Embryonic facial prominence (tissue), 1 donor: ENCODE data around the gene FYN.

Source experiments
- DNase-seq: peaks from one replicate; pipeline ENCODE4 v3.0.0-alpha.2; 2016; ENCODE audit errors: extremely low spot score

The FYN gene

DNA sequence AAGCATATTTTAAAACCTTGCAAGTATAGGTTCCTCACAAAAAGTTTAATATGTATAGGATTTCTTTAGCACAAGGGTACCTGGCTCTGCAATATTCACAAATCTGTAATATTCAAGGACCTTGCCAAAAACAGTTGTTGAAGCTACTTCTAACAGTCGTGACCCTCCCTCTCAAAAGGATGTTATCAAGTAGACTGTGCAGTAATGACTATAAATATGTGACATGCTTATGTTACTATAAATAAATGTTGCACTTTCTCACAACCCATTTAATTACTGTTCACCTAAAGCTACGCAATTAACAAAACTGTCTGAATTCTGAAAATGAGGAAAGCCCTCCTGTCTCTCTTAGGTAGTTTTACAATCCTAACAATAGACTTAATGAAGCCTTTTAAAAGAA, 41.8 kb downstream of the FYN start:
- no peak for DNase-seq

DNA sequence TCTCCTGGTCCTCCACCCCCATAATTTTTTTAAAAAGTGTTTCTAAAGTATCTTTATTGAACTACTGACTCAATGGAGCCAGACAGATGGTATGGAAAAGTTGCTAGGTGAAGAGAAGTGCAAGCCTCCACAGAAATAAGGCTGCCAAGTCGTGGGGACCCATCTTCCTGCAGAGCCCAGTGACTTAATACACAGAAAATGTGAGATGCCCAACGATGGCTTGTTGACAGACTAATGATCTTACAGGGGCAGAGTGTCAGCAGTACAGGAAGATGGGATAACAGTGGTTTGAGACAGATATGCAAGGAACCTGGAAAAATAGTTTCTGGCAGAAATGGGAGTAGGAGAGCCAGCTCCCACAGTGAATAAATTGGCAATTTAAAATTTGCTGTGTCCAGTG, 43.3 kb downstream of the FYN start:
- no peak for DNase-seq

DNA sequence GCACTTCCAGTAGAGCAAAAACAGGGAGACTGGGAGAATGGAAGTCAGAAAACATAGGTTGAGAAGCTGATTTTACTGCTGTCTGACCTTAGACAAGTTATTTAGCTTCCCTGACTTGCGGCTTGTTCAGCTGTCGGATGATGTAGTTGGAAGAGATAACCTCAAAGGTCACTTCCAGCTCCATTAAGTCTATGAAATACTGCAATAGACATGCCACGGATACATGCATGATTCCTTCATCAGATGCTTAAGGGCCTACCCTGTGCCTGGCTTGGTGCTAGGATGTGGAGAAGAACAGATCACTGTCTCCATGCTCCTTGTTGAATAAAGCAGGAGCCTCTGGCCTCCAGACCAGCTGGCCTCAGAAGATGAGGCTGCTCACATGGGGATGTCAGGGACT, 43.7 kb downstream of the FYN start:
- no peak for DNase-seq

DNA sequence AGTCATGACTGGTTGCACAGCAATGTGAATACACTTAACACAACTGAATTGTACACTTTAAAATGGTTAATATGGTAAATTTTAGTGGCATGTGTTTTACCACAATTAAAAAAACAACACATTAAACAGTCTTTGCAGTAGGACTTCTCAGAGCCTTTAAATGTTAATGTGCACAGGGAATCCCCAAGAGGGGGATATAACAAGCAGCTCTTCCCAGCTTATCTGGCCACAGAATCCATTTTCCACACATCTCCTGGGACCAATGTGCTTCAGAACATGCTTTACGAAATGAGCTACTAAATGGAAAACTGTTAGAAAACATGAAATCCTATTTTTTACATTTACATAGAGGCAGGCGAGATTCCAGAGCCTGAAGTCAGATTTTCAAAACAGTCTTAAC, 44.4 kb downstream of the FYN start:
- DNase-seq = no peak

DNA sequence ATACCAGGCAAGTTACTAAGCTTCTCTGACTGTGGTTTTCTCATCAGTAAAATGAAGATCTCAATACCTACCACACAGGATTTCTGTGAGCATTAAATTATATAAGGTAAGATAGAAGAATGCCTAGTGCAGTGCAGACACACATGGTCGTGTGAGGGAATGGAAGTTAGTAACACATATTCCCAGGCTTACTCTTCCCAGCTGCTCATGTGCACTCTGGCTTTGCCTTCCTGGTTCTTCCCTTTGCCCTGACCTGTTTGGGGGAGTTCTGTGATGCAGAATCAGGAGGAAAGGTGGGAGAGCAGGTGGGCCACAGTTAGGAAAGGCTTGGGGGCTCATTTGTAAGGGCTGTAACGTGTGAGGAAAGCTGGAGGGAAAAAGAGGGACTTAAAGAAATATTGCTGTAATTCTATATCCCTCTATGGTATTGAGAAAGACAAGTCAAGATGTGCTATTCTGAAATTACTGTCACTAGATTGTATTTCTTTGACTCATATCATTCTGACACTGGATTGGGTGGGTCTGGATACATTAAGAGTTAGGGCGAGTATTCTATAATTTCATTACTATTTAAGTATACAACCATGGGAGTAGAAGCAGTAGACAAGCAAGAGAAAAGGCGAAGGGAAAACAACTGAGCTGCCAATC, 47.7 kb downstream of the FYN start:
- DNase-seq = no peak

DNA sequence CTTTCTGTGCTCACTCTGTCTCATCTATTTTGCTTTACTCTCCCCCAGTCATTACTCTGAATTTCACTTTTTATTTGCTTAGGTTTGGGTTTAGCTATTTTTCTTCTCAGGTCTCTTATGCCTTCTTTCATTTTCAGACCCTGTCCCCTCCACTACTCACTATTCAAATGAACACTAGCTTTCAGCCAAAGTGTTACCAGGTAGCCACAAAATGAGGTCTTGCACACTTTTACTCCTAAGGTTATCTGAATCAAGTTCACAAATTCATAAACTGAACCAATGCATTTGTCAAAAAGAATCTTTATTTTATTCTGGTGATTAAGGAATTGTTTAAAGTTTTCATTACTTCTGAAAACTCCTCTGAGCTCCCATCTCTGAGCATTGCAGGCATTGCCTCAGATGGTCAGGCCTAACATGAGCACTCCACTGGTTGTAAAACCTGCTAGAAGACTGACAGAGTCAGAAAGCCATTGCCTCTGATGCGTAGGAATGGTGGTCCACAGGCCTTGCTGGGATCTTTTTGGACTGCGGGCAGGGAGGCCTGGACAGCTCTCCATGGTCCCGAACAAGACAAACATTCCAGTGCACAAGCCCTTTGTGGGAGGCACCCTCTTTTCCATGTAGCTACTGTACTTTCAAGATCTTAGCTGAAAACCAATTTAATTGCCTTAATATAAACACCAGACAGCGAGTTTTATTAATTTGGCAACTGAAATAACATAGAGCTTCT, 48.5 kb downstream of the FYN start:
- DNase-seq = no peak

DNA sequence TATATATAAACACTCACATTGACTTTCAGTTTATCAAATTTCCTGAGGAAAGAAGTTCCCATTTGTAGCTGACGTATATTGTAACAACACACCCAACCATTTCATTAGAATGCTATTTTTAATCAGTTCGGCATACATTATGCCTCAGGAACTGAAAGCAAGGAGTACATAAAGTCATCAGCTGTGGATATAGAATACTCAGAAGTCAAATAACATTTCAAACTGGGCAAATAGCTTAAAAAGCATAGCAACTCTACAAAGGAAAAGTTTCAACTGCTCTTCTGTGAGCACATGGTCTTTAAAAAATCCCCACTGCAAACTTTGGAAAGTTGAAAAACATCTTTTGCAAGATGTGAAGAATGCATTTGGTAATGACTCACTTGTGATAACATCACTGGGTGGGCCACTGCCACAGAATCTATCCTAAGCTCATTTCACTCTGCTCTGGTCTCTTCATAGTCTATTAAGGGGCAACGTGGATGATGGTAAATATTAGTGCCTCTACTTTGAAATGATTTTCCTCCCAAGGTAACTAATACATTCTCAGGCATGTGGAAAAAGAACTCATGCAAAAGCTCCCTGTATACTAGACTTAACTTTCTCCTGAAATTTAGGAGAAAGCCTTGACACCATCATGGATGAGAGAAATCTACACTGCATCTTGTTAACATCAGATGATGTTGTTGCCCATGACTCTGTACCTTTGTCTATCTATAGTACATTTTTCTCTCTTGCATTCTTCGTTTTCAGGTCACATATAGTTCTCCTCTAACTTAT, 49.2 kb downstream of the FYN start:
- no peak for DNase-seq

DNA sequence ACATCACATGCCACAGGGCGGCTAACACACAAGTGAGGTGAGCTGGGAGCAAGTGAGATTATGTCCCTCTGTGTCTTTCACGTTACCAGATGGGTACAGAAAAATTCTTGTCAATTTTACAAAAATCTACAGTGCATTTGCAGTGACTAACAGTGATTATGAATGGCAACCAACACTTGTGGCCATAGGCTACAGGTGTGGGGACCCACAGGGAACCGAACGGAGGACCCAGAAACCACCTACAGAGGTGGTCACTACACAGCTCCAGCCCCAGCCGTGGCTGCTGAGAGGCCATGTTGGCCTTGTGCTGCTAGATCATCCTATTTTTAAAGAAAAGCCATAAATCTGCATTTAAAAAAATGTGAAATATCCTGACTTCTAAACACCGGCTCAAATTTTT, 50.2 kb downstream of the FYN start:
- no peak for DNase-seq

DNA sequence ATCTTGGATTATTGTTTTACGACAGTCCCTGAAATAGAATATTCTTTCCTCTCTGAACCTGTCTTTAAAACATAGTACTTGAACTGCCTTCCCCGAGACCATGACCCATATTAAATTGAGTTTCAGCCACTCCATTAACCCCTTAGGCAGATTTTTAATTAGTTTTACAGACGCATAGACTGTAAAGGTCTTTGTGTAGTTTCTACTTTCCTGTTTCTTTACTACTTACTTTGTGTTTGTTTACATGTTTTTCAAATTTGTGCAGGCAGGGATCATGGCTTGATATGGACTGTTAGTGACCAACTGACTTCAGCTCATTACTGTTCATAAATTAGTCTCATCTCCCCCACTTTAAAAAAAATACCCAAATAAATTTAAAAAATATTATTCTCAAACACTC, 53.8 kb downstream of the FYN start:
- DNase-seq = no peak

DNA sequence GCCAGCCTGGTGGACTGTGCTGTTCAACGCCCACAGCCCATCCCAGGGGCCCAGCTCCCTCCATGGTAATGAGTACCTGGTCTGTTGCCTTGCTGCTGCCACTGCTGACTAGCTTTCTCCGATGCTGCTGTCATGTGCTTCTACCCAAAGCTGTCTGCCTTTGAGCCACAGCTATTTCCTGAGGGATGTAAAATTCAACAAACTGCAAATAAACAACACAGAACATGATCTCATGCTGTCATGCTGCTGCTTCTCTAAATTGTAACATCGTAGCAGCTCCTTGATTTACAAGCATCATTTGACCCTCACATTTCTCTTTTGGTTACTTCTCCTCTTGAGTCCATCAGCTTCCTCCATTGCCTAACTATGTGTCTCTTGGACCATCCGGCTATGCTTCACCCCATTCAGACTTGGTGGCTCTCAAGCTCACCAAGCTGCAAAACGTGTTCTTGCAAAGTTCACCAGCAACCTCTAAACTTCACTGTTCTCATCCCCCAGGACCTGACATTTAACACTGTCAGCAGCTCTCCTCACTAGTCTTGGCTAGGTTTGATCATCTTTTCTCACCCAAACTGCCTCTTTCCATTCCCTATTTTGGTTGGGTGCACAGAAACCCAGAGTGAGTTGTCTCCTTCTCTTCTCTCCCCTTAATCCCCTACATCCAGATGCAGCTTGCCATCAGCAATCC, 54.6 kb downstream of the FYN start:
- no peak for DNase-seq

DNA sequence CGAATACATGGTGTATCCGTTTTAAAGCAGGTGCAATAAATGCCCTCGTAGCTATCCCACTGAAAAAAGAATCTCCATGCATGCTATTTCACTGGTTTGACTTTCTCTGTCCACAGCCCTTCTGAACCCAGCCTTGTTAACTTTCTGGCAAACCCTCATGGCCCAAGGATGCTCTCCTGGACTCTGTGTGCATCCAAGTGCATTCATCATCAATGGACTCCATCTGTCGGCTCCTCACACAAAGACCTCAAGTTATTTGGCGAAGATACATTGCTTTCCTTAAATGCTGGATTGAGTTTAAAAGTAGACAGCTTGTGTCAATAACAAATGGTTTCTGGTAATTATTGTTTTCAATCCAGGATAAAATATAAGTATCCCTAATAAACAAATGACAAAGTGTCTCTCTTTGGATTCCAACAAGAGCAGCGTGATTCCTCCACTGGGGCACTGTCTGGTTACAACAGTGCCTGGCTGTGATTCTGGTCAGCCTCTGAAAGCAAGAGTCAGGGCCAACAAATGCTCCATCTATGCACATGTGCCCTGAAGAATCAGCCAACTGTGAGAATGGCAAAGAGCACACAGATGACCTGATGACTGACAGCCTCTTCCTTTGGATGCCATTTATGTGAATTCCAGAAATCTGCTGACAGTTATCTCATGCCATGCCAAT, 55.7 kb downstream of the FYN start:
- no peak for DNase-seq

DNA sequence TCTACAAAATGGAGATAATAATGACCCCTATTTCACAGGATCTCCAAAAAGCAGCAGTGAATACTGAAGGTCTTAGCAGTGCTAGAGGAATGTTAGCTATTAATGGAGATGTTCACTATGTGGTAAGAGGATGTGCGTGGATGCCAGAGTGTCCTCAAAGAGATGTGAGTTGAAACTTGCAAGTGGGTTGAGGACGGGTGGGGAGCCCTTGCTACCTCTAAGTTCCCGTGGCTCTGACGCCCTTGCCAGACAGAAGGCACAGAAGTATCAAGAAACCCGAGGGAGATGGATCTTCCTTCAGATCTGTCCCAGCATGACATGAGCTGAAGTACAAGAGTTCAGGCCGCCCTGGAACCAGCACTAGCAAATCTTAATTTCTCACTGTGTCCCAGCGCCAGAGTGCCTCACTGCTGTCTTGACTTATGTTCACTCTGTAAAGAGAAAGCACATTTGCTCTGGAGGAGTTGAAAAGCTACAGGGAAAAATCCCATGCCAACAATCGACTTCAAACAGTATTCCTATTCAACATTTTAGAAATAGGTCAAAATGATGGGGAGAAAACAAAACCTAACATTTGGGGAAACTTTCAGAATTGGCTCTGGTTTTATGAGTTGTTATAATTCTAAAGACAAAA, 59.5 kb downstream of the FYN start:
- no peak for DNase-seq

DNA sequence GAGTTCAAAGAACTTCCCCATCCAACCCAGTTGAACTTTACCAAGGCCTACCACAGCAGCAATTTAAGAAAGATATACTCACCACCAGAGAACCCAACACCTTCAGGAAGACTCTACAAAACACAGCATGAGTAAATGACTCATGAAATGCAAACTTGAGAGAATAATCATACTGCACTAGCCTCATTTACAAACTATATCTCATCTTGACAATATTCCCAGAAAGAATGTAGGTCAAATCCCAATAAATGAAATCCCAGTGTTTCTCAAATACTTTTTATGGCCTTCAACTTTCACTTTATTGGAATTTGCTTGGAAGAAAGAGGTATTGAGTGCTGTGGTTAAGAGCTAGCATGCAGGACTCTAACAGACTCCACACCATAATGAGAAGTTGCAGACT, 60.0 kb downstream of the FYN start:
- no peak for DNase-seq

DNA sequence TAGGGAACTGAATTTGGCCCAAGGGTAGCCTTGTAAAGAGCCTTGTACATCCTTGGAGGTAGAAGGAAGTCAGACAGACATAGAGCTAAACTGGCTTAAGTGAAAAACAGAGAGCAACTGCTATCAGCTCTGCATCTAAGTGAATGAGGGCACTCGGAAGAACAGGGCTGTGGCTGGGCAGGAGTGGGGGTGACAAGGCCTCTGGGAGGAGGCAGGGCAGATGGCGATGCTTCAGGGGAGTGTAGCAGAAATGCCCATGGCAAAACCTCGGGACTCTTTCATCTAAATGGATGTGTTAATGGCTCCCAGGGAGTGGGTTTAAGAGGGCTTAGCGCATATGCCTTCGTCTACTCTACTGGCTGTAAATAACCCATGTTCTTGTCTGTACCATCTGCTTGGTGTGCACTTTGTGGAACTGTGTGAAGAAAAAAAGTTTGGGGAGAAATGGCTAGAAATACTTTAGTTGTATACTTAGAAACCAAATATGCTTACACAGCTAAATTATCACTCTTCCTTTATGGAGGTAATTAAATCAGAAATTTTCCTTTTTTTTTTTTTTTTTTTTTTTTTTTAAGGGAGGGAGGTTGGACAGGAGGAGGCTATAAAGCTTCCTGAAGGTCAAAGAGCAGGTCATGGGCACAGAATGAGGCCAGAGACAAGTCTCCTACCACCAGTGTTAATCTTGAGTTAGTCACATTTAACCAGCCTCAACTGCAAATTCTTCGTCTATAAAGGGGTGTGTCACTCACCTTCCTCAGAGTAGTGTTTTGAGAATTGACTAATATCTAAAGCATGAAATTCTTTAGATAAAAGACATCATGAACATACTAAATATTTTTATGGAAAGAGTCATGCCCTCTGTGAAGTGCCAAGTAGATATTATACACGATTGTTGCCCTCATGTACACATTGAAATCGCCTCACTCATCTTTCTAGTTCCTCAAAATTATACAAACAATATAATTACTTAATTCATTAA, 60.9 kb downstream of the FYN start:
- no peak for DNase-seq

DNA sequence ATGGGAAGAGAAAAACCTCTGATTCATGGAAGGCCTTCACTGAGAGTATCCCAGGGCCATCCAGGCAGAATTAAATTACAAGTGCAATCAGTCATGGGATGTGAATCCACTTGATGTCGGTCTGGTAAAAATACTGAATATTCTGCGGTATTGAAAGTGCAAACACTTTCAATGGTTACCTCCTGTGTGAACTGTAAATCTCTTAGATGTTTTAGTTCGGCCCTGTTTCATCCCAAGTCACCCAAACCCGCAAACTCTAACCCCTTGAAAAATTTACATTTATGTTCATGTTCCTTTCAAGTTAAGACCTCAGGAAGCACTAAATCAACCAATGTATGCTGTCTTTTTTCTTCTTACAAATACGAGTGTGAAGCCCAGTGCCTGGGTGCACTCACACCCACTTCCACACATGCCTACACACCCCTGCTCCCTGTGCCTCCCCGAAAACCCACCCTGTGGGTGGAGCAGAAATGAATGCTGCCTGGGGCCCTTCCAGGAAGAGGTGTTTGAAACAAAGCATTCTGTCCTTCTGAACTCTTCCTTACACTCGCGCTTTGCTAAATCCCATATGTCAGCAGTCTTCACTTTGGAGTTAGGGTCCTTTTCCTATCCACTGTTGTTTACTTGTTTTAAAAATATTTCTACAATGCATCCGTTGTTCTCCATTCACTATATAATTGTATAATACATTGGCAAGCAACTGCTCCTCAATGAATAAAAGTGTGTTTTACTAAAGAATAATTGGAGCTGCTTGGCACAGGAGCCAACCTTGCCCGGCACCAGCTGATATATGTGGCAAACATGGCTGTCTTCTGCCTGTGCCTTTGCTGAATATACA, 62.7 kb downstream of the FYN start:
- no peak for DNase-seq

DNA sequence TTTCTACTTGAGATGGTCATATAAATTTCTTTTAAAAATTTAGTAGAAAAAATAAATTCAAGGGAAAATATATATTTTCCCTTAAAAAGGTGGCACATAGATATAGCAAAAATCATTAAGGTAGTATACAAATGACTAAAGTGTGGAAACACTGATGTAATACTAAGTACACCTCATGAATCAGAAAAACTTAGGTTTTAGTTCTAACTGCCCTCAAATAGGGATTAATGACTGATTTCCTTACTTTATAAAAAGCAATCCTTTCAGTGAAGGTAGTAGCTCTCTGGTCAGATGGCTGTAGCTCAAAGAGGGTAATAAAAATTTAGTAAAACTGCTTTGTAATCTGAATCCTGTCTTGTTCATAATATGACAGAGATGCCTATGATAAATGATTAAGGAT, 63.5 kb downstream of the FYN start:
- no peak for DNase-seq

DNA sequence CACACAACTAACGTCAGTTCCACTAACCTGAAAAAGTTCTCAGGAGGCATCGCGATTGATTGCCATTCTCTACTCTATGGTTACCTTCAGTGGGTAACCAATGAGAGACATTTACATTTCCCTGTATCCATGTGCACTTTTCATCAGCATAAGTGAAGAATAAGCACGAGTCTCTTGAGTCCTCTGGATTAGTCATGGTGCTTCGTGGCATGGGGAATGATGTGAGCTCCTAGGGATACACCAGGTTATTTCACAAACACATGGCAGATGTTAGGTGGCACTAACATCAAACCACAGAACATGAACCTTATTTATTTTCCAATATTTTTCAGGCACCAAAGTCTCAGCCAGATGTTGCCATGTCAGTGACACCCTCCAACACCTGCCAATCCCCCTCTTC, 64.0 kb downstream of the FYN start:
- DNase-seq = no peak

DNA sequence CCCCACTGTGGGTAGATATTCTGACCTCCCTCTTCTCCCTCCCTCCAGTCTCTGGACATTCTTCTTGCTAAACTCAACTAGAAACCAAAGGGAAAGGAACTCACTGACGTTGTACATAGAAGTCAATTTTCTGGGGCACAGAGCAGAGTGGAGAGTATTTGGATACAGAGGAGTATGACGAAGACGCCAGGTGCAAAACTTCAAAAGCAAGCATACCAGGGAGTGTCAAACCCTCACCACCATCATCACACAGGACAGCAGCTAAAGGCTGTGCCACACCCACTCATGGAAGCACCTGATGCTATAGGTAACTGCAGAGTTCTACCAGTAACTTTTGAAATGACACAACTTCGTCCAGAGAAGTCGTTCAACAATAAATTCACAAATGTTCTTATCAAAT, 64.8 kb downstream of the FYN start:
- DNase-seq = no peak
